SH-SY5Y (cell line): Measurements from ENCODE around the gene GGCX.

Experiments
- GATA2 ChIP-seq: IDR thresholded peaks from 2 replicates; pipeline ENCODE4 v1.6.1; 2011; ENCODE audit warnings: mild to moderate bottlenecking, low read depth, low read length
- GATA3 ChIP-seq: IDR thresholded peaks from 2 replicates; pipeline ENCODE4 v1.6.1; 2011; ENCODE audit warnings: low read depth, mild to moderate bottlenecking, low read length, moderate library complexity

GGCX gene

DNA sequence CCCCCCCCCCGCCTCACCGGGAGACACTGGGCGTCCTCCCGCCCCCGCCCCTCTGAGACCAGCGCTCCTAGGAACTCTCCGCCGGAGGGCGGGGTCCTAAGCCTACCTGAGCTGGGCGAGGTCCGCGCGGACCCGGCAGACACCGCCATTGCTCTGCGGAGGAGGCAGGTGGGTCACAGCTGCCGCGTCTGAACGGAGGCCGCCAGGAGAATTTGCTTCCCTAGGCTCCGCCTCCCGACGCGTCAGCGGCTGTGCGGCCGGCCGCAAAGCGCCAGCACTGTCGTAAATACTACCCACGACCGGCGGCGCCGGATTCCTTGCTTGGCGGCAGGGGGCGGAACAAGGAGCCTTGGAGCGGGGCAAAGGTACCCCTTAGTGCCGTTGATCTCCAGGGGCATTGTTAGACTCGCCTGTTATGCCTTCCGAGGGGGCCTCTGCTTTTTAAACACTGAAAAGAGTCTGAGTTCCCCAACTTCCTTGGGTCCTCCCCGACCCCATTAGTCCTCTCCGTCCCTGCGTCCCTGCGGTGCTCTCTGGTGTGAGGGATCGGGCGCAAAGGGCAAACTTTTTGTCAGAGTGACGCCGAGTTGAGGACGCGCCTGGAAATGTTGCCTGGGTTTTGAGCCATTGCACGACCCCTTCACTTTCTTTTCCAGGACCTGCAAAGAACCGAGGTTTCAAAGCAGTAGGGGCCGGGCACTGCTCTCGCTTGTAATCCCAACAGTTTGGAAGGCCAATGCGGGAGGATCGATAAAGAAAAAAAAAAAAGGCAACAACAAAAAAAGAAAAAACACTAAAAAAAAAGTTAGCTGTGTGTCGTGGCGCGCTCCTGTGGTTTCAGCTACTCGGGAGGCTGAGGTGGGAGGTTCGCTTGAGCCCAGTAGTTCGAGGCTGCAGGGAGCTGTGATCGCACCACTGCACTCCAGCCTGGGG is at the start of gene GGCX:
TSS of gene GGCX (minus strand) at position 214 of the 933 bp plus-strand sequence. CDS start at position 149, 65 bp downstream.
- TF ChIP-seq GATA3 (no peak), GATA2 (no peak)

DNA sequence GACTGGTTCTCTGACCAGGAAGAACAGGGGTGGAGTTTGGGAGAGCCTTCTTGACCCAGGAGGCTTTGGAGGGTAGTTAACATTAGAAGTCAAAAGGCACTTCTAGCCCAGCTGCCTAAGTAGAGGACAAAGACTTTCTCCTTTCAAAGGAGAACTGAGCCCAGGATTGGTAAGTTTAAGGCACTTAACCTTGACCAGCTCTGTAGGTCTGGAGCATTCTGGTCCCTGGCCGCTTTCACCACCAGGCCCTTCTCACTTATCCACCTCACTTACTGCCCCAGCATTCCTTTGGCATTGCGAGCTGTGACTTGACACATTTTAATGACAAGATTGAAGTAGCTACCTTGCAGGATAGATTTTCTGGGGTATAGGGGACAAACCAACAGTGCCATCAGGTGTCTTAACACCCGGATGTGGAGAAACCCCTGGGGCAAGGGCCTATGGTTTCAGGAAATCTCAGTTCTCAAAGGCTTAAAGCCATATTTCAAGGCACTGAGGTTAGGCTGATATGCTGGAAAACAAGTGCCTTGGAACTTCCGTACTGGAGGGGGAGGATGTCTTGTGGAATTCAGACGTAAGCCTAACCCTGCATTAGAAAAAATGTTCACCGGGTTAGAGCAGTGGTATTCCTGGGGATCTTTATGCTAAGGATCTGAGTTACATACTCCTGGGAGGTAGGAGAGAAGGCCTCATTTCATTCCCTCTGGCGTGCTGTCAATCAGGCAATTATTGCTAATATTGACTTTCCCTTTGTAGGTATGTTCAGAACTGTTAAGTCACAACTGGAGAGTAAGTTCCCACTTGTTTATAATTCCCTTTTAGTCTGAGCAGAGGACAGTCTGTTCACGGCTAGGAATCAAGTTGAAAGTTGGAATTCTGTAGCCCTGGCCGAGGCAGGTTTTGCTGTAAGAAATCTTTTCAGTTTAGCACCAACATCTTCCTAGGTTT is 46.2 kb upstream of the GGCX start:
- TF ChIP-seq GATA2, result no peak
- no peak for TF ChIP-seq GATA3

DNA sequence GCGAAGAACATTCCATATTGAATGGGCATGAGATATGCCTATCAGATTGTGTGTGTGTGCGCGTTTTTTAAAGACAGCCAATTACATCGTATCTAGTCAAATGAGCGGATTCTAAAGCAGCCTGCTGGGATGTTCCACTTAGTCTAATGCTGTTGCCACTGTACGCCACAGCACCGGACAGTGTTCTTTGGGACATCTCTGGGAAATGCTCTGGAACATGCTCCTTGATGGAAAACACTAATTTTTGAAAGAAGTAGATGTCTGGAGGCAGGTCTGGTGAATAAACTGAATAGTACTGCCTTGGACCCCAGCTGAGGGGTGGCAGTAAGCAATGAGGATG is 44.8 kb upstream of the GGCX start:
- TF ChIP-seq GATA2, result no peak
- no peak for TF ChIP-seq GATA3

DNA sequence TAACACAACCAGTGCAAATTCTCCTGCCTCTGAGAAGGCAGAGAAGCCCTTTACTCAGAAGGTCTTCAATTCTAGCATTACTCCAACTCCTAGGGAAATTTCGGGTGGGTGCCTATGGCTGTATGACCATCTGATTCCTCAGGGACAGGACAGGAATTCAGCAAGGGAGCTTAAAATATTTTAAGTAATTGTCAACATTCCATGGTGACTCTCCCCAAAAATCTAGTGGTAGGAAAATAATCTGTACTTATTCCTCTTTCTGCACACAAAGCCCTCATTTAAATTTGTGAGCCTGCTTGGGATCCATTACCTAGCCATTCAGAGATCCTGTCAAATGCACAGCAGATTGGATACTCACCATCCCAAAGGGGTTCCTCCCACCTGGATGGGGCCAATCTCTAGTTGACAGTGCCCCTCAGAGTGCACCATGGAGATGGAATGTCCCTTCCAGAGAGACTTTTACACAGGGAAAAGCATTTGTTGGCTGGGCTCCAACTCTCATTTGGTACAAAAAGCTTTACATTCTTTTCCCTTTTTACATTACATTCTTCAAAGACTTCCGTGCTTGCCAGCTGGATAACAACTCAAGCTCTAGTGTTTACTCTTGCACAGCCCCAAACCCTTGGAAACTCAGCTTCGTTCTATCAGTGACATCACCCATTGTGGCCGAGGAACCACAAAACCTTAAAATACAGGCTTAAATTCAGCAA is 44.3 kb upstream of the GGCX start:
- TF ChIP-seq GATA2, result no peak
- TF ChIP-seq GATA3, result no peak

DNA sequence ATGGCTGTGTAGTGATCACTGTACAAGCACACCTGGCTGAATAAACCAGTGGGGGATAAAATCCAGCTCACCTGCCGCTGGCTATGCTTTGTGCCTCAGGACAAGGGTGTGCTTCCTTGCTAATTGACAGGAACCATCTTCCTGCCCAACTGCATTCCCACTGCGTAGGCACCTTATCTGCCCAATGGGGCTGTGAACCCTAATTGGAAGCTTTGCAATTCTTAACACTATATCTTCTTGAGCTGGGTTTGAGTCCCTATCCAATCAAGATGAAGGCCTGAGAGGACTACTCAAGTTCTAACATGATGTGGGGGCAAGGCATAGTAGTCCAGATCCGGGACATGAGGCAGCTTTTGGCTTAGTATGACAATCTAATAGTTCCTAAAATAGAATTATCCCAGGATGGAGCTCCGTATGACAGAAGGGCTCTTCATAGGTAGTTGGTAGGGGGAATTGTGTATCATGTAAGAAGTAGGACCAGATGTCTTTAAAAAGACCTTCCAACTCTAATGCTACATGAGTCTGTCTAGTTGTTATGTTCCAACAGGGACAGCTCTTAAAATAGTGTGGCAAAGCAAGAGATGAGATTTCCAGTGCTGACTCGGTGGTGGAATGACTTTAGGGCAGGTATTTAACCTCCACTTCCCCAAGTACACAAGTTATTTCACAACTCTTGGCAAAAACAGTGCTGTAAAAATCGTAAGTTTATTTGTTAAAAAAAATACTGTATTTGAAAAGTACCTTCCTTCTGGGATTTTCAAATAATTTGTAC is 43.5 kb upstream of the GGCX start:
- TF ChIP-seq GATA3 (no peak), GATA2 (no peak)

DNA sequence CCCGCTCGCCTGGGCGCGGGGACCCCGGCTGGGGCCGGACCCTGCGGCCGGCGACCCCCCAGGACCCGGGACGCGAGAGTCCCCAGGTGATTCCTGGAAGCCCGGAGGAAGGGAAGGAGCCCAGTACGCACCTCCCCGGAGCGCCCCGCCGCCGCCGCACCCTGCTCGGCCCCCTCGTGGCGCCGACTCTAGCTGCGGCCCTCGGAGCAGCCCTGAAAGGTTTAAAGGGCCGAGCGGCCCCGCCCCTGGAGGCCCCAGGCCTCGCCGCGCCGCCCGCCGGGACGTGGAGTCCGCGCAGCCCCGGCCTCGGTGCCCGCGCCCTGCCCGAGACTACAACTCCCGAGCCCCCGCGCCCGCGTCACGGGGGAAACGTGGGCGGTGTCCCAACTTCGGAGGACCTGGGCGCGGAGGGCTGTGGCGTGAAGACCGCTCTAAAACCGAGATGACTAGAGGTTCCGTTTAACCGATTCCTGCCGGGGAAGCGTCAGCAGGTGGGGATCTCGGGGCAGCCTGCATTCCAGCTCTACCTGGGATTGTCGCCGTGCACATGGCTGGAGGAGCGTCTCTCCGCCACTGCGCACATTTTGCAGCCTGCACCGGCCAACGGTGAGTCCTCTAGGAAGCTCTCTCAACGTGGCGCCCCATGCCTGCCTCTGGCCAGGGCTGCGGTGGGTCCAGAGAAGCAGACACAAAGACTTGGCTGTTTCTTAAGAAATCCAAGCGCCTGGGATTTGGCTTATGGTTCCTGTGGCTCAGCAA is 41.4 kb upstream of the GGCX start, which contains the start of gene TMEM150A:
TSS of gene TMEM150A (minus strand) at position 223 of the 759 bp plus-strand sequence. CDS start 750 bp downstream, outside the sequence.
- TF ChIP-seq GATA3 (no peak), GATA2 (no peak)

DNA sequence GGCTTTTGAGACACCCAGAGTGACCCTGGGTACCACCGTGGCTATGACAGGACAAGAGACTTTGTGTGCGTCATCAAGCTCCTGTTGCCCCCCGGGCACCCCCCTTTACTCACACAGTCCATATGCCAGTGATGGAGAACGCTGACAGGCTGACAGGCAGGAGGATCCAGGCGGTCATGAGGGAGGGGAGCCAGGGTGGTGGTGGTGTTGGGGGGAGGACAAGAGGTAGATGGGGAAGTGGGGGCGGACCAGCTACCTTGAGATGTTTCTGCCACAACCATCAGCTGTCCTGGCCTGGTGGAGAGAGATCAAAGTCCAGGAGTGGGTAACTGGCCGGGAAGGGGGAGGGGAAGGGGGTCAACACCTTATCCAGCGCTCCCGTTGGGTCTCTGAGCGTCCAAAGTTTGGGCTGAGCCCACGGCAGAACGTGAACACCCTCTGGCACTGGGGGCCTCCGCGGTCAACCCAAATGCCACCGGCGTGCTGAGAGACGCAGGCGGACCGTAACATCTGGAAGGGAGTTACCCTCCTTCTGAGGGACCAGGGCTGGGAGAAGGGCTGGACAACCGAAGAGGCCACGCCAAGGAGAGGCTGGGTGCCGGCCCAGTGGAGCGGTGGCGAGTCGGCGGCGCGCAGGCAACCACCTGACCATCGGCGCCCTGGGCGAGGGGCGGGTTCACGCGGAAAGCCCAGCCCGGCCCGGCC is 40.6 kb upstream of the GGCX start:
- TF ChIP-seq GATA2 (no peak), GATA3 (no peak)

DNA sequence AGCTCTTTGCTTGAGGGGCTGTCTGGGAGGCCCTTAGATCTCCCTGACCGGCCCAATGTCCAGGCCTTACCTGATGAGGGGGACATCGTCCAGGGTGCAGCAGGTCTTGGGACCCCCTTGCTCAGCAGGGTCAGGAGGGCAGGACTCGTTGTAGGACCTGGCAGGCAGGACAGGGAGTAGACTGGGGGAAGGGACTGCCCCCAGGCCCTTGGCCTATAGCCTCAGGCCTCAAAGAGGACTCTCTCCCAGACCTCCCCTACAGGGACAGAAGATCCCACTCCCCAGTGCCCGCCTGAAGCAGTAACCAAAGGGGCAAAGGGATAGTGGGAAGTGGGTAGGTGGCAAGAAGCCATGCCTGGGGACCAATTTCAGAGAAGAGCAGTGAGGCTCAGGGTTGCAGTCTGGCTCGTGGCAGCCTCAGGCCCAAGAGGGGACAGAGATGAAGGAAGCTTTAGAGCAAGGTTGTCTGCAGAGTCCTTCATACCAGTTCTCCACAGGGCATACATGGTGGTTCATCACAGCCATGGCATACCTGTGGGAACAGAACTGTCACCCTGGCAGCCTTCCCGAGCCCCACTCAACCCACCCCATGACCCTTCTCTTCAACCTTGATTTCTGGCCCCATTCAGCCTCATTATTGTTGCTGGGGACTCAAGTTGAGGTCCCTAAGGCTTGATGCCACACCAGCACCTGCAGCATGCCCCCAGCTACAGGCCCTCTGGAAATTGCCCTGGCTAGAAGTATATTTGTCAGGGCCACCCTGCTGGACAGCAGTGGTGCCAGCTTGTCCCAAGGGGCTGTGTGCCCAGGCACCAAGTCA is 39.9 kb upstream of the GGCX start:
- TF ChIP-seq GATA2 (no peak), GATA3 (no peak)

DNA sequence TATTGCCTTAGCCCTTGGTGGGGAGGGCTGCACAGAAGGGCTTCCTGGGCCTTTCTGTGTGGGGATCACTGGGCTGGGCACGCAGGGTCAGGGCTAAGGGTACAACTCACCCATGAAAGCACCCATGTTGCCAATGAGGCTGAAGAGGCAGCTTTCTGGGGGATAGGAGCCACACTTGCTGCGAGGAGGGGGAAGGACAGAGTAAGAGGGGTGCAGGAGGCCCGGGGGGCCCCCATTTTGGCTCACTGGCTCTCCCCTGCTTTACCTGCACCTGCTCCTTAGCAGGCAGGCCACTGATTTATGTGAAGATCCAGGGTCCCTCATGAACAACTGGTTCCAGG is 38.9 kb upstream of the GGCX start:
- no peak for TF ChIP-seq GATA3
- no peak for TF ChIP-seq GATA2

DNA sequence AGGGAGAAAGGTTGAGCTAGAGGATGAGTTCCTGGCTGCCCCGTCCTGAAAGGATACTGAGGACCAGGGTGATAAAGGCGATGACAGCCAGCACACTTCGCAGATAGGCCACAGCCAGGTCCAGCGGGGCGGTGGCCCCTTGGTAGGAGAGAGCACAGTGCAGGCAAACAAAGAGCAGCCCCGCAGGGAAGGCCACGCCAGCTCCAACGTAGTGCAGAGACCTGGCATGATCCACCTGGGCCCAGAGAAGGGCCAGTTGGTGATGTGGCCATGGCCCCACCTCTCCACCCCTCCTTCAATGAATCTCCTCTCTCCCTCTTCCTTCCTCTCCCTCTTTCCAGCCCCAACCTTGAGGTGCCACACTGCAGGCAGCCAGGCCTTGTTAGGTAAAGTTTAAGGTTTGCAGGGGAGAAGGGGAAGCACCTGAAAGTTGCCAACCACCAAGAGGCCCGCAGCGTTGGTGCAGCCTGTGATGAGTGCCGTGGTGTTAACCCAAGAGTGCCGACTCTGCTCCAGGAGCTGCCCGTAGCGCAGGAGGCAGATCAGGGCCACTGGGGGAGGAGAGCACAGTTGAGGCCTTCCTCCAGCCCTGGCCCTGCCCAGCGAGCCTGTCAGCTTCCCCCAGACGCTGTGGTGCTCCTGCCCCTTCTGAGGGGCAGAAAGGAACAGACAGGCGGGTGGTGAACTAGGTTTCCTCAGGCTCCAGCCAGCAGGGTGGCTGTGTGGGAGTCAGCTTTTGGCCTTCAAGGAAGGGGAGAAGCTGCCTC is 38.4 kb upstream of the GGCX start:
- no peak for TF ChIP-seq GATA3
- TF ChIP-seq GATA2, result no peak
